Fibroblast of lung (primary cell): ENCODE data around the gene USP30. TPM values are rescaled to one million over a fixed set of nuclear protein-coding genes. Genes with fewer than 3 reads are reported as not detected.
"Not testable (repeated sequence)": the region's sequence is repeated elsewhere in the genome, so short reads cannot be mapped to it uniquely, and the experiment has no call there.

Experiments used
- DNase-seq, 2 donors: peaks; one replicate each; pipeline versions ENCODE4 v3.0.0 to v3.0.0-alpha.2; 2010; ENCODE audit warnings: low read depth in 2 of 2
- H2AFZ ChIP-seq: 2 replicates; pipeline ENCODE4 v1.5.1; 2012; ENCODE audit warnings: low read length, control low read depth, inconsistent platforms
- H3K27ac ChIP-seq: 2 replicates; pipeline ENCODE4 v1.5.1; 2011; ENCODE audit warnings: low read length, control low read depth; ENCODE audit not compliant: insufficient read depth
- H3K27me3 ChIP-seq: 2 replicates; pipeline ENCODE4 v1.5.1; 2011; ENCODE audit warnings: mild to moderate bottlenecking, low read length; ENCODE audit not compliant: control insufficient read depth, insufficient read depth
- H3K36me3 ChIP-seq: 2 replicates; pipeline ENCODE4 v1.5.1; 2011; ENCODE audit warnings: low read length; ENCODE audit not compliant: control insufficient read depth, insufficient read depth
- H3K4me1 ChIP-seq: 2 replicates; pipeline ENCODE4 v1.5.1; 2011; ENCODE audit warnings: low read length; ENCODE audit not compliant: control insufficient read depth, insufficient read depth; ENCODE audit errors: extremely low read depth
- H3K4me2 ChIP-seq: 2 replicates; pipeline ENCODE4 v1.5.1; 2011; ENCODE audit warnings: low read length, control low read depth; ENCODE audit not compliant: insufficient read depth; ENCODE audit errors: extremely low read depth
- H3K4me3 ChIP-seq, 4 experiments: fragments of 200-600 bp in 1 of 4; sonication (generic) in 1 of 4; replicated peaks in 1 of 4; 2 replicates each; pipeline ENCODE4 v1.5.1; 2011 to 2016; ENCODE audit warnings: low read length in 4 of 4, low read depth in 3 of 4, mild to moderate bottlenecking in 3 of 4, control low read depth in 2 of 4, inconsistent platforms in 1 of 4, mixed read lengths in 1 of 4; ENCODE audit not compliant: insufficient read depth in 1 of 4; ENCODE audit errors: control extremely low read depth in 1 of 4
- H3K79me2 ChIP-seq: 2 replicates; pipeline ENCODE4 v1.5.1; 2012; ENCODE audit warnings: mild to moderate bottlenecking, low read length, inconsistent platforms; ENCODE audit not compliant: control insufficient read depth, insufficient read depth
- H3K9ac ChIP-seq: 2 replicates; pipeline ENCODE4 v1.5.1; 2011; ENCODE audit warnings: mild to moderate bottlenecking, low read length, control low read depth; ENCODE audit not compliant: insufficient read depth
- H3K9me3 ChIP-seq: 2 replicates; pipeline ENCODE4 v1.5.1; 2012; ENCODE audit warnings: low read depth, low read length; ENCODE audit not compliant: control insufficient read depth, insufficient read depth
- H4K20me1 ChIP-seq: 2 replicates; pipeline ENCODE4 v1.5.1; 2011; ENCODE audit warnings: low read length; ENCODE audit not compliant: control insufficient read depth, insufficient read depth; ENCODE audit errors: extremely low read depth
- EZH2 ChIP-seq: IDR thresholded peaks from 2 replicates; pipeline ENCODE4 v1.5.1; 2012; ENCODE audit warnings: low read length, control low read depth, mild to moderate bottlenecking; ENCODE audit errors: missing control alignments
- polyA plus RNA-seq, 2 donors: library from polyadenylated mRNA; depleted of rRNA in 1 of 2; stranded (reverse) in 1 of 2; unstranded in 1 of 2; fragments of >200 nt; gene quantifications; 2 replicates each; pipeline ENCODE4 v1.2.1, GENCODE V29; 2011 to 2012; ENCODE audit warnings: missing spikeins in 1 of 2
- total RNA-seq: library from RNA; depleted of rRNA; stranded (reverse); fragments of >200 nt; gene quantifications from 2 replicates; pipeline ENCODE4 v1.2.1, GENCODE V29; 2014
- TF ChIP-seq, protein P1 (sequence below), 2 donors: IDR thresholded peaks in 1 of 2; conservative IDR thresholded peaks in 1 of 2; 1 replicate in 1 of 2; 2 replicates in 1 of 2; pipeline ENCODE4 v1.5.1; 2011 to 2012; ENCODE audit warnings: low read length in 2 of 2, control low read depth in 1 of 2, inconsistent platforms in 1 of 2, low read depth in 1 of 2, mild to moderate bottlenecking in 1 of 2

USP30 gene
- total and polyA plus RNA-seq, 2 donors (not counting 1 experiment from before 2014, with no cell fraction given) = 9.9 to 13.9 TPM

DNA sequence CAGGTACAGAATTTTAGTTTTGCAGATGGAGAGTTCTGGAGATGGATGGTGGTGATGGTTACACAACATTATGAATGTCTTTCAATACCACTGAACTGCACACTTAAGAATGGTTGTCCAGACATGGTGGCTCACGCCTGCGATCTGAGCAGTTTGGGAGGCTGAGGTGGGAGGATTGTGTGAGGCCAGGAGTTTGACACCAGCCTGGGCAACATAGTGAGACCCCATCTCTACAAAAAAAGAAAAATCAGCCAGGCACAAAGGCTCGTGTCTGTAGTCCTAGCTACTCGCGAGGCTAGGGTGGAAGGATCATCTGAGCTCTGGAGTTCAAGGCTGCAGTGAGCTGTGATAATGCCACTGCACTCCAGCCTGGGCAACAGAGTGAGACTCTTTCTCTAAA, 8.1 kb upstream of the USP30 start:
- no peaks in the 10 kb centered on the region for H3K4me1 ChIP-seq
- no peak for TF ChIP-seq EZH2
- TF ChIP-seq, protein P1, sequence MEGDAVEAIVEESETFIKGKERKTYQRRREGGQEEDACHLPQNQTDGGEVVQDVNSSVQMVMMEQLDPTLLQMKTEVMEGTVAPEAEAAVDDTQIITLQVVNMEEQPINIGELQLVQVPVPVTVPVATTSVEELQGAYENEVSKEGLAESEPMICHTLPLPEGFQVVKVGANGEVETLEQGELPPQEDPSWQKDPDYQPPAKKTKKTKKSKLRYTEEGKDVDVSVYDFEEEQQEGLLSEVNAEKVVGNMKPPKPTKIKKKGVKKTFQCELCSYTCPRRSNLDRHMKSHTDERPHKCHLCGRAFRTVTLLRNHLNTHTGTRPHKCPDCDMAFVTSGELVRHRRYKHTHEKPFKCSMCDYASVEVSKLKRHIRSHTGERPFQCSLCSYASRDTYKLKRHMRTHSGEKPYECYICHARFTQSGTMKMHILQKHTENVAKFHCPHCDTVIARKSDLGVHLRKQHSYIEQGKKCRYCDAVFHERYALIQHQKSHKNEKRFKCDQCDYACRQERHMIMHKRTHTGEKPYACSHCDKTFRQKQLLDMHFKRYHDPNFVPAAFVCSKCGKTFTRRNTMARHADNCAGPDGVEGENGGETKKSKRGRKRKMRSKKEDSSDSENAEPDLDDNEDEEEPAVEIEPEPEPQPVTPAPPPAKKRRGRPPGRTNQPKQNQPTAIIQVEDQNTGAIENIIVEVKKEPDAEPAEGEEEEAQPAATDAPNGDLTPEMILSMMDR (conservative IDR thresholded peaks at IDR 0.05 in 1 of 2, IDR thresholded peaks at IDR 0.05 in 1 of 2; ENCODE audit: low read depth in 1 of 2, low read length in 2 of 2) = no peak

DNA sequence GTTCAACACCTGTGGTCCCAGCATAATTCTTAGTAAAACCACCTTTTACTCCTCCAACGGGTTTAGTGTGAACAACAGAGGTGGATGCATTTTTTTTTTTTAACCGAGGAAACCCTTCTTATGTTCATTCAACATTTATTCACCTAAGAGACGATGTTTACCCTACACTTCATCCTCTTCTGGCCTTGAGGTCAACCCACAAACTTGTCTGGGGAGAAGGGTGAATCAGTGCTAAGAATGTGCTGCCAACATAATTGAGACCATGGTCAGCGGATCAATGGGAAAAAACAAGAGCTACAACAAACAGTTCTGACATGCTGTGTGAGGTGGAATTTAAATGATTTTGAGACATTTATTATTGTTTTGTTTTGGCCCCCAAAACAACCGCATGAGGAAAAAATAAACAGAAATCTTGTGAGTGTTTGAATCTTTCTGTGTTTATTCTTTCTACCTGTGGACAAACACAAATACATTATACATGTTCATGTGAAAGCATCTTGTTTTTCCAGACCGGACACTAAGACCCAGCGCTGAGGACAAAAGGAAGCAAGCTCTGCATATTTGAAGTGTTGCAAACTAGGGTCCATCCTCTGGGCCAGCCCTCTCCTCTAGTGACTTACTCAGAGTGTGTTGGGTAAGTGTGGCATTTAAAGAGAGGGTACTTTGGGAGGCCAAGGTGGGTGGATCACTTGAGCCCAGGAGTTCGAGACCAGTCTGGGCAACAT, 5.1 kb upstream of the USP30 start:
- peak in 1 of 2 donors; percentile 28 for DNase-seq

More for the DNA sequence above, 8.1 kb upstream of the USP30 start:
- Histone ChIP-seq H3K79me2 (no peaks in the 10 kb centered on the region), H3K4me2 (no peak overlapping the region), H3K27ac (no peak overlapping the region), H3K9ac (no peak overlapping the region), H3K9me3 (no peaks in the 10 kb centered on the region), H3K36me3 (no peaks in the 10 kb centered on the region), H4K20me1 (no peaks in the 10 kb centered on the region), H3K27me3 (no peaks in the 10 kb centered on the region), H3K4me3 (no peak overlapping the region), H2AFZ (no peak overlapping the region)
- DNase-seq = no peak

DNA sequence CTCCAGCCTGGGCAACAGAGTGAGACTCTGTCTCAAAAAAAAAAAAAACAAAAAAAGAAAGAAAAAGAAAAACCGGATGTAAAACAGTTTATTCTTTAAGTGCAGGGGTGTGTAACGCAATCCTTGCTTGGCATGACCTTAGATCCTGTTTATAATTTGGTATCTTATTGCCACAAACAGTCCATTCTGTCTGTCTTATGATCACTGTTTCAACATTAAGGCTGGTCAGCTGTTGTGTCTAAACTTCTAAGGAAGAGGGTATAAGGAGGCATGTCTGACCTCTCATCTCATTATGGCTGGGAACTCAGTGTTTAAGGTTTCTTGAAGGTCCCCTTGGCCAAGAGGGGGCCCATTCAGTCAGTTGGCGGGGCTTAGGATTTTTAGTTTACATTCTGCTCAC, 3.7 kb upstream of the USP30 start:
- not testable (repeated sequence) for H3K36me3 ChIP-seq

More for the DNA sequence above, 5.1 kb upstream of the USP30 start:
- H3K79me2 ChIP-seq = no peaks in the 10 kb centered on the region
- TF ChIP-seq EZH2 = no peak
- TF ChIP-seq, protein P1 (conservative IDR thresholded peaks at IDR 0.05 in 1 of 2, IDR thresholded peaks at IDR 0.05 in 1 of 2; ENCODE audit: low read depth in 1 of 2, low read length in 2 of 2) = no peak
- no peak overlapping the region for H3K27ac ChIP-seq
- no peaks in the 10 kb centered on the region for H3K36me3 ChIP-seq
- H3K4me3 ChIP-seq = no peak overlapping the region
- H3K27me3 ChIP-seq = no peaks in the 10 kb centered on the region
- H3K4me1 ChIP-seq = no peaks in the 10 kb centered on the region
- H4K20me1 ChIP-seq = no peaks in the 10 kb centered on the region
- no peaks in the 10 kb centered on the region for H3K9me3 ChIP-seq
- no peak overlapping the region for H2AFZ ChIP-seq
- H3K4me2 ChIP-seq = no peak overlapping the region
- no peak overlapping the region for H3K9ac ChIP-seq

DNA sequence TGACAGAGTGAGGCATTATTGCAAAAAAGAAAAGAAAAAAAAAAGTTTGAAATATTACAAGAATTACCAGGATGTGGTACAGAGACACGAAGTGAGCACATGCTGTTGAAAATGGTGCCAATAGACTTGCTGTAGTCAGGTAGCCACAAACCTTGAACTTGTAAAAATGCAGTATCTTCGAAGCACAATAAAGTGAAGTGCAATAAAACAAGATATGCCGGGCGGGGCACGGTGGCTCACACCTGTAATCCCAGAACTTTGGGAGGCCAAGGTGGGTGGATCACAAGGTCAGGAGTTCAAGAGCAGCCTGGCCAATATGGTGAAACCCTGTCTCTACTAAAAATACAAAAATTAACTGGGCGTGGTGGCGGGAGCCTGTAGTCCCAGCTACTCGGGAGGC, 2.6 kb upstream of the USP30 start:
- H3K4me3 ChIP-seq, H3K27ac ChIP-seq, H3K4me2 ChIP-seq, H3K9ac ChIP-seq, H3K36me3 ChIP-seq, H4K20me1 ChIP-seq, DNase-seq, H3K79me2 ChIP-seq, H2AFZ ChIP-seq, H3K9me3 ChIP-seq, H3K27me3 ChIP-seq, H3K4me1 ChIP-seq: not testable (repeated sequence)

More for the DNA sequence above, 3.7 kb upstream of the USP30 start:
- H2AFZ ChIP-seq, H3K4me2 ChIP-seq, H3K79me2 ChIP-seq, H4K20me1 ChIP-seq, H3K27me3 ChIP-seq, H3K9me3 ChIP-seq, H3K4me1 ChIP-seq, H3K27ac ChIP-seq, H3K9ac ChIP-seq, H3K4me3 ChIP-seq, DNase-seq: not testable (repeated sequence)
